ENCODE data around the gene COL6A3.

DNA sequence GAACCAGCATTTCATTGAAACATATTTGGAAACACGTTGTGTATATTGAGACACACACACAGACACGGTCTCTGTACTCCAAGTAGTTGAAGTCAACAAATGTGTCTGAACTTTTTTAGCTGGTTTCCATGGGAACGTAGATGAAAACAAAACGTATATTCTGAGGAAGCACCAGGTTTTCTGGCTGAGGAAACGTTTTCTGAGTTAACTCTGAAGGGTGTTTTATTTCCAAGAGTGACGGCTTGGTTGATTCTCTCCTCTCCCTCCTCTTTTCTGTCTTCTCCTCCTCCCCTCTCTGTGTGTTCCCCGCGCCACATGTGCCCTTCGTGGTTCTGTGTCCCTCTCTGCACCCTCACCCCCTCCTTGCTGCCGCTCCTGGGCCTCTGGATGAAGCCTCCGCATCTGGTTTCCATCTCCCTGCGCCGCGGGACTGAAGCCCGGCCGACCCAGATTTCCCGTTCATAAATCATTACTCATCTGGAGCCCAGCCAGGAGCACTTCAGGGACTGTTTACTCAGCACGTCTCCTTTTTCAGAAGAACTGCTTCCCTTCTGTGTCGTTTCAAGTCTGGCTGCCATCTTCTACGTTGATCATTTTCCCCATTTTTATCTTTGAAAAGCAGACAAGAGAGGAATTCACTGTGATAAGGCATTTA is 122.7 kb downstream of the COL6A3 start:
- no peak for TF ChIP-seq PHF8 (CRISPR knock-in tag; IDR thresholded peaks at IDR 0.05)
- TF ChIP-seq, protein P1, sequence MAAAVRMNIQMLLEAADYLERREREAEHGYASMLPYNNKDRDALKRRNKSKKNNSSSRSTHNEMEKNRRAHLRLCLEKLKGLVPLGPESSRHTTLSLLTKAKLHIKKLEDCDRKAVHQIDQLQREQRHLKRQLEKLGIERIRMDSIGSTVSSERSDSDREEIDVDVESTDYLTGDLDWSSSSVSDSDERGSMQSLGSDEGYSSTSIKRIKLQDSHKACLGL (CRISPR knock-in tag; IDR thresholded peaks at IDR 0.05) = no peak
- no peak for TF ChIP-seq ZFP1 (CRISPR knock-in tag; IDR thresholded peaks at IDR 0.05)
- TF ChIP-seq CHD4 (IDR thresholded peaks at IDR 0.05; ENCODE audit: borderline replicate concordance, low read length) = no peak
- no peak for TF ChIP-seq ZNF878 (CRISPR knock-in tag; IDR thresholded peaks at IDR 0.05)
- TF ChIP-seq TMF1 (CRISPR knock-in tag; IDR thresholded peaks at IDR 0.05; ENCODE audit: low read depth) = no peak
- no peak for TF ChIP-seq KDM1A (CRISPR knock-in tag; IDR thresholded peaks at IDR 0.05)
- no peak for TF ChIP-seq DPF2 (CRISPR knock-in tag; IDR thresholded peaks at IDR 0.05; ENCODE audit: borderline replicate concordance, low read depth)
- no peak for TF ChIP-seq ZNF331 (CRISPR knock-in tag; IDR thresholded peaks at IDR 0.05)
- no peak for TF ChIP-seq KDM5A (IDR thresholded peaks at IDR 0.05; ENCODE audit: borderline replicate concordance, low read length)
- TF ChIP-seq, protein P2, sequence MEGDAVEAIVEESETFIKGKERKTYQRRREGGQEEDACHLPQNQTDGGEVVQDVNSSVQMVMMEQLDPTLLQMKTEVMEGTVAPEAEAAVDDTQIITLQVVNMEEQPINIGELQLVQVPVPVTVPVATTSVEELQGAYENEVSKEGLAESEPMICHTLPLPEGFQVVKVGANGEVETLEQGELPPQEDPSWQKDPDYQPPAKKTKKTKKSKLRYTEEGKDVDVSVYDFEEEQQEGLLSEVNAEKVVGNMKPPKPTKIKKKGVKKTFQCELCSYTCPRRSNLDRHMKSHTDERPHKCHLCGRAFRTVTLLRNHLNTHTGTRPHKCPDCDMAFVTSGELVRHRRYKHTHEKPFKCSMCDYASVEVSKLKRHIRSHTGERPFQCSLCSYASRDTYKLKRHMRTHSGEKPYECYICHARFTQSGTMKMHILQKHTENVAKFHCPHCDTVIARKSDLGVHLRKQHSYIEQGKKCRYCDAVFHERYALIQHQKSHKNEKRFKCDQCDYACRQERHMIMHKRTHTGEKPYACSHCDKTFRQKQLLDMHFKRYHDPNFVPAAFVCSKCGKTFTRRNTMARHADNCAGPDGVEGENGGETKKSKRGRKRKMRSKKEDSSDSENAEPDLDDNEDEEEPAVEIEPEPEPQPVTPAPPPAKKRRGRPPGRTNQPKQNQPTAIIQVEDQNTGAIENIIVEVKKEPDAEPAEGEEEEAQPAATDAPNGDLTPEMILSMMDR (CRISPR knock-in tag; IDR thresholded peaks at IDR 0.05) = no peak
- no peak for TF ChIP-seq ISL2 (CRISPR knock-in tag; IDR thresholded peaks at IDR 0.05)

All from HepG2 (cell line).